NCI-H2227 (cell line): ENCODE data around the gene MRPS27.
"Not testable (repeated sequence)": the region's sequence is repeated elsewhere in the genome, so short reads cannot be mapped to it uniquely, and the experiment has no call there.

ENCODE experiments used
- DNase-seq: peaks from one replicate; lab custom pipeline; 2025; ENCODE audit not compliant: unreplicated experiment; lab: John Stamatoyannopoulos, UW

Gene MRPS27

DNA sequence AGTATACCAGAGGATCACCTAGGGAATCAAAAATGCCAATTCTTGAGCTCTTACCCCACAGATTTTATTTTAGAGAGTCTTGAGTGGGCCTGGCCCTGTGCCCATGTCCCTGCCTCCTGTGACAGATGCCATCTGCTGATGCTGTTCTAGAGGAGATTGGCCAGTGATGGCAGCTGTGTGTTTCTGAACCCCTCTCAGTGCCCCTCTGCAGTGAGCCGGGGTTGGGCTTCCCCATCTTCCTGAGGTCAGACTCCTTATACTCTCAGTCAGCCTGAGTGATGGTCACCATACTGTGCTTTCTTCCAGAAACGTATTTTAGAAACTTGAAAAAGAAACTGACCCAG is 6.2 kb upstream of the MRPS27 start:
- no peak for DNase-seq

DNA sequence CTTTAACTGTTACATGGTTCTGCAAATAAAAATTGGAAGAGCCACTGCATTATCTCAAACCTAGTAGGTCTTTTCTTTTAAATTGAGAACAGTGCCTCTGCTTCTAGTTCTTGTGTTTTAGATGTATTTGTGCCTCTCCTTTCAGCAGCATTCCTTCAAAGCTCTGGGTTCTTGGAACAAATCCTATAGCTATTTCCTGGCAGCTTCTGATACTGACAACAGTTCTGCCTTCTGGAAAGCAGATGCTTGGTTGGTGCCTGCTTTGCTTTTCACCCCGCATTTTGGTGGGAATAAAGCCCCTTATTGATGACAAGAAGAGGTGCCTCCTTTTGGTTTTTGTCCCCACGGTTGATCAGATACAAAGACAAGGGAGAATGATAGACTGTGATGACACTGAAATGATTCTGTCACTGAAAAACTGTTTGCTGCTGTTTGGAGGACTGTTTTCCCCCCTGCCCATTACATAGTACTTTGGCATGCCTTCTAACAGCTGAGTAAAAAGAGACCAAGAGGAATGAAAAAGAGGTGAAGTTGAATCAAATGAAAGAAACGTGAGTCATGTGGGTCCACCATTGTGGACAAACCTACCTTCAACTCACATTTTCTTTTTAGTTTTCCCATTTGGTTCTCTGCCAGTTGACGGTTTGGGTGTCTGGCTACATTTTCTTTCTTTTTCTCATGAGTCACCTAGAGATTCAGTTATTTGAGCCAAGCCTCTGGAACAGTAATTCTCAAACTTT is 5.7 kb upstream of the MRPS27 start:
- DNase-seq, result no peak

DNA sequence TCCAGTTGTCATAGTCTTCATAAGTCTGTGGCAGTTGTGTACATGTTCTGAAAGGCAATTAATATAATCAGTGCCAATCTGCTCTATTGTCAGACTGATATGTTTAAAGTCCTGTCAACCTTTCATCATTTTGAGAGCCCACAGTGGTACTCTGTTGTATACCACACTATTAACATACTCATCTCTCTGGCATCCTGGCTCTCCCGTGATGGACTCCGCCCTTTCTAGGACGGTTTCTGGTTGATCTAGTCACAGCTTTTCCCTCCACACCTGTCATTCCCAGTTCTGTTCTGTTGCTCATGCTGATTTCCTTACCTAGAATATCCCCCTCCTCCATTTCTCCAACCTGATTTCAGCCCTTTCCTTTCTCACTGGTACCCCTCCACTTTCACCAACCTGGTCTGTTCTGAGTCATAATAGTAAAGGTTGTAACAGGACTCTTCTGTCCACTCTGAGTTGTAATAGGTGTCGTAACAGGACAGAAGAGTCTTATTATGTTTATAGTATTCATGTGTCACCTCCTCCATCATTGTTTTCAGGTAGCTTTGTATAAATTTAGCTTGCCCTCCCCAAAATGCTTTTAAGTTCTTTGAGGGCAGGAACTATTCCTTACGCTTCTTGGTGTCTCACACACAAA is 4.3 kb upstream of the MRPS27 start:
- no peak for DNase-seq

DNA sequence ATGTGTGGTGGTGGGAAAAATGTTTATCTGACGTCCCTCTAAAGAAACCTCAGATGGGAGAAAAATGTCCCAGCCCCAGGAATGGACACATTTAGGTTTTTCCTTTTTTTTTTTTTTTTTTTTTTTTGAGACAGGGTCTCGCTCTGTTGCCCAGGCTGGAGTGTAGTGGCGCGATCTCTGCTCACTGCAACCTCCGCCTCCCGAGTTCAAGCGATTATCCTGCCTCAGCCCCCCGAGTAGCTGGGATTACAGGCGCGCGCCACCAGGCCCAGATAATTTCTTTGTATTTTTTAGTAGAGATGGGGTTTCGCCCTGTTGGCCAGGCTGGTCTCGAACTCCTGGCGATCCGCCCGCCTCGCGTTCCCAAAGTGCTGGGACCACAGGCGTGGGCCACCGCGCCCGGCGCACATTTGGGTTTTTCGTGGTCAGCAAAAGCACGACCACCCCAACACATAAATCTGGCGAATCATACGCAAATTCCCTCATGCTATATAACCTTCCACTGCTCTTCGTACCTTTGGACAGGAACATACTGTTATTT is 535 bp downstream of the MRPS27 start:
- peak; percentile 13 for DNase-seq

DNA sequence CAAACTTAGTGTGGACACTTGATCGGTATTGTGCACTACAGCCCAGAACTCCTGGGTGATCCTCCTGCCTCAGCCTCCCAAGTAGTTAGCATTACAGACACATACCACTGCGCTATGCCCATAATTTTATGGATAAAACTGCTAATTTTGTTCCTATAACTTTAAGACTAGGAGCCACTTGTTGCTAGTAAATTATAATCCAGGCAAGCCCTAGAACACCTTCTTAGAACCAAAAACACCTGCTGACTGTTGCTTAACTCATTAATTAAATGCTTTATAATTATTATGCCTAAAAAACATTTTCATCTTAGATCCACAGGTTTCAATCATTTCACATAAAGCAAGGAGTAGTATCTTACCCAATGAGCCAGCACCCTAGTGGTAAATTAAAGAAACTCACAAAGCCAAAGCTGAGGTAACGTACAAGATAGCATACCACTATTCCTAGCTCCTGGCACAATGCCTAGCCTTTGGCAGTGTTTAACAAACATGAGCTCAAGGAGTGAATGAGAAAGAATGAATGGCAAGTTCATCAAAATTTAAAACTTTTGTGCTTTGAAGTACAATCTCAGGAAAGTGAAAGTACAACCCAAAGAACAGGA is 5.4 kb downstream of the MRPS27 start:
- peak; percentile 8 for DNase-seq

DNA sequence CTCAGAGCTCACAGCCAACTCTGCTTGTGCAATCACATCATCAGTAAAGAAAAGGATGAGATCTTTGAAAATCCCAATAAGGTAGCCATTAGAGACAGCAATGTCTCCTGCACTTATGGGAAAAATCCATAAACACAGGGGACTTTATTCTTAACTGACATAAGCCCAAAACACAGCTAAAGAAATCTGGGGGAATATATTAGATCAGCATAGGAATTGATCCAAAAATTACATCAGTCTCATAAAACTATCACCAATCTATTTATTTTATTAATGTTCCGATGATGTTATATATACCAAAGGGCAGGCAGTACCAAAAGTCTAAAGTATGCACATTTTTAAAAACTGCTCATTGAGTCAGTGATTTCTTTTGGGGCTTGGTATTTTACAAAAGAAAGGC is 6.9 kb downstream of the MRPS27 start:
- no peak for DNase-seq

DNA sequence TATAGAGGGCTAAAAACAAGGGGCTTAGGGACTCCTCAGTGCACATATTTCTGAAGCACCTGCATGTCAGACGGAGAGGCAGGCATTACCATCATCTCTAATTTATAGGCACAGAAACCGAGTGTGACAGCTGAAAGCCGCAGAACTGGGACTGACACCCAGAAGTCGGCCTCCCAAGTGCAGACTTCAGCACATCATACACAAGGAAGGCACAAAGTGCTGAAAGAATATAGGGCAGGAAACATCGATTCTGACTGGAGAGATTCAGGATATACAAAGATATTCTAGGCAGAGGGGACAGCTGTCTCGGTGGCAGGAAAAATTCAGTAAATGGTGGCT is 11.2 kb downstream of the MRPS27 start:
- no peak for DNase-seq

DNA sequence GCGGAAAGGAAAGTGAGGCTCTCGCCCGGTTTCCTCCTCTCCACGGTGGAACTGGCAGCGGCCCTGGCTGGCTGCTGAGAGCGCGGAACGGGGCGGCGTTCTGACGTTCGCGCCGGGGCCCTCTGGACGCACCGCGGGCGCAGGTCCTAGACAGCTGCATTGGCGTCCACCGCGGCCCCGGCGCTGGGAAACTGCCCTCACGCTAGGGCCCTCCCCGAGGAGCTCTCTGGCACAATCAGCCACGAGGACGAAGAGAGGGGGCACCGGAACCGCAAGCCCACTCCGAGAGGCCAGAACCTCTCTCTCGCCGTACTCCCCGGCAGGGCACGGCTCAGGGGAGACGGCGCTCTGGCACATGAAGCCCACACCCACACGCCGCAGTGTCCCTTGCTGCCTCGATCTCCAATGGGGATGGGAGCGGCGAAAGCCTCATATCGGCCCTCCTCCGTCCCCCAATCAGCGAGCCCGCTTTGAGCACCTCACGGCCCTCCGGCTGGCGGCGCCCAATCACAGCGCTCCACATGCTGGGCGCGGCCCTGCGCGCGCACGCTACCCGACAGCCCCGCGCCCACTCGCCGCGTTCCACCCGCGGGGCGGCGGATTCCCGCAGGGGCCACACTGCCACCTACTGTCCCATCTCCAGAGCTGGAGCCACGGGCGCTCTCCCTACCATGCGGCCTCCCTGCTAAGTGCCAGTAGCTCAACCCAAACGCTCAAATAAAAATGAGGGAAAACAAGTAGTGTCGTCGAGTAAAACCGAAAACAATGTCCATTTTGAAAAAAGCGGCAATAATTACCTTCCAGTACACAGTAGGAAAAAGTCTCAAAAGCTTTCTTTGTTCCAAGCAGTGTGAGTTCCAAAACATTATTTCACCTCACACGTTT is 11.8 kb downstream of the MRPS27 start:
- DNase-seq, result peak; percentile 96

DNA sequence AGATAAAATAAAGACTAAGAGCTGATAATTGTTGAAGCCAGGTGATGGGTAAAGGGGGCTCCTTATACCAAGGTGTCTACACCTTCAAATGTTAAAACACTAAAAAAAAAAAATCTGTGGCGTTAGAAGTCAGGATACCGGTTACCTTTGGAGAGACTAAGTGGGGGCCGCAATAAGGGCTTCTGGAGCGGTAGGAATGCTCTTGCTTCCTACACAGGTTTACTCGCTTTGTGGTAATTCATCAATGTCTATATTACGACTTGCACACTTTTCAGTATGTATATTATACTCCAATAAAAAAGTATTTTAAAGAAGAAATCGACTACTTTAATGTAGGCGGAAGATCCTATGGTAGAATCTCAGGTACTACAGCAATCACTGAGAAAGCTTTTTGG is 12.5 kb downstream of the MRPS27 start:
- DNase-seq, result no peak

DNA sequence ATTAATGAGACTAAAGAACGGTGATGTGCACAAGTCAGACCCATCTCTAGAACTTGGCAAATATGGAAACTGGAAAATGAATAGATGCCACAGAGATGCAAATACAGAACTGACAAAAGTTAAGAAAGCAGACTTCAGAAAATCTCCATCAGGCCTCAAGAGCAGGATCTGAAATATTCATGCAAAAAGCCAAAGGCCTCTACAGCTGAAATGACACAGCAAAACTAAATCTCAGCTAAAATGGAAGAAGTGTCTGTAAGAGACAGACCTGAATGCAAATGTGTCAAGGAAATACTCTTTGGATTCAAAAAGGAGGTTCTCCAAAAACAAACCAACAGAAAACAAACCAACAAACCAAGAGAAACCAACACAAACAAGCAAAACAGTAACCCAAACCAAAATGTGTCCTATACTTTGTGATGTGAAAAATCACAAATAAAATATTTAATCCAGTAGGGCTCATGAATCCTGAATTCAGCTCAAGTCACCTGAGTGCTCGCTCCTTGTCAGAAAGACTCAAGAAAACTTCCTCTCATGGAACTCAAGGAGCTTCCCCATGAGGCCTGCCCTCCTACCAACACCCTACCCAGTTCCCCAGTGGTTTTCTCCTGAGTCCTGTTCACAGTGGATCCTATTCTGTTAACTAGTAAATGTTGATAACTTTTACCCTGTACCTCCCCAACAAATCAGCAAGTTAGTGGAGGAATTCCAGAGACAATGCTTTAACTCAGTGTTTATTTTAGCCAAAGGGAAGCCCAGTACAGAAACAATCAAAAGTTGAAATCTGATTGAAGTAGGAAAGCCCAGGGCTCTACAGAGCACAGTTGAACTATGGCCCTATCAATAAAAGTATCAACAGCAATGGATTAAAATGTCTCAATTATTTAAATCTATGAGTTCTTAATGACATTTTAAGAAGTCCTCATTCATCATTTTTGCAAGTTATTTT is 14.6 kb downstream of the MRPS27 start:
- no peak for DNase-seq

DNA sequence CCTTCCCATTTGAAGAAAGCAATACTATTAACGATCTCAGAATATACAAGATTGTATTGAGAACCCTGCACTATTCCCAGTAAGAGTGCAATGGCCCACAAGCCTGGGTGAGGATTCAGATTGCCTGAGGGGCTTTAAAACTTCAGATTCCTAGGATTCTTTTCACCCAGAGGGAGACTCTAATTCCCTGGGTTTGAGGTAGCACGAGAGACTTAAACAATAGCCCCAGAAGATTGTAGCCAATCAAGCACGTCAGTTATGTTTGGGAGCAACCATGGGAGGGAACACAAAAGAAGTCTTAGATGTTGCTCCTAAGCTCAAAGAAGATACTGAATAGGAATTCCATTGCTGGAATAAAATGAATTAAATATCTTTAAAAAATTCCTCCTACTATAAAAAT is 17.9 kb downstream of the MRPS27 start:
- no peak for DNase-seq

DNA sequence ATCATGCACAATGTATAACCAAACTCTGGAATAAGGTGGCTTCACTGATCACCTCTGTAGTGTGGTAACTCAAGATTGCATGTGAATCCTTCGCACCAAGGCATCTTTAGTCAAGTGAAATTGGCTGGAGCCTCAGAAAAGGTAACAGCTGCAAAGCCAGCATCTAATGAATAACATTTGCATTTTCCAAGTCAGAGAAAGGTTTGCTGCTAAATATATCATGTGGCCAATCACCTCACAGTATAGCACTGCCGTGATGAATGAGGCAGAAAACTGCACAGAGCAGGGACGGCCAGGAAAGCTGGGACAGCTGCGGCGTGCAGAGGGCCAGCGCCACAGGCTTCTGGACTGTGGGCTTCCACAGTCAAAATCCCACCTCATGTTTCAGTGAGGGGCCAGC is 18.5 kb downstream of the MRPS27 start:
- no peak for DNase-seq

DNA sequence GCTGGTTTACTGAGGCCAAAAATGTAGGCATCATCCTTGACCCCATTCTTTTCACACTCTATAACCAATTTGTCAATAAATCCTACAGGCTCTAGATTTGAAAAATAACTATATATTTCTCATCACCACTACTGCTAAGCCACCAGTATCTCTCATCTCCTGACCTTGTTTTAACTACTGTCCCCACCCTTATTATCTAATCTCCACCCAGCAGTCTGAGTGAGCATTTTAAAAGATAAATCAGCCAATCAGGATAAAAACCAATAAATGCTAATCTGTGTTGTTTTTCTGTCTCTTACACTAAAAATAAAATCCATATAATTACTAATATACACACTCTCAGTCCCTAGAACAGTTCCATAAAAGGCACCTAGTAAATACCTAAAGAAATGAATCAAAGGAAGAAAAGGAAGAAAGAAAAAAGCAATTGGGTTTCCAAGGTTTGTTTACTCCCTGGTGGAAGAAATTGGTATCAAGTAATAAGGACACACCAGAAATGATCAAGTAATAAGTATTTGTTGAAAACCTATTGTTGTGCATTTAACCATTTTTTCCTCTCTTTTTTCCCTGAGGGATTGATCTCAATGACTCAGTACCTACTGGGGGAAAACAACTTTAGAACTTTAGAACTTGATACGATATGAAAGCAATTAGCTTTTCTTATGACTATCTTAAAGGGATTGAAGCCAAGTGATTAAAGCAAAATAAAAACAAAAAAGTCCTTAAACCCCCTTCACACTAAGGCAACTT is 19.3 kb downstream of the MRPS27 start:
- no peak for DNase-seq

DNA sequence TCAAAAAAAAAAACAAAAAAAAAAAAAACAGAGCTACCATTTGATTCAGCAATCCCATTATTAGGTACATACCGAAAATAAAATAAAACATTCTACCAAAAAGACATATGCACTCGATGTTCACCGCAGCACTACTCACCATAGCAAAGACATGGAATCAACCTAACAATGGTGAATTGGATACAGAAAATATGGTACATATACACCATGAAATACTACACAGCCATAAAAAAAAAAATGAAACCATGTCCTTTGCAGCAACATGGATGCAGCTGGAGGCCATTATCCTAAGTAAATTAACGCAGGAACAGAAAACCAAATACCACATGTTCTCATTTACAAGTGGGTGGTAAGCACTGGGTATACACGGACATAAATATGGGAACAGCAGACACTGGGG is 21.3 kb downstream of the MRPS27 start:
- no peak for DNase-seq

DNA sequence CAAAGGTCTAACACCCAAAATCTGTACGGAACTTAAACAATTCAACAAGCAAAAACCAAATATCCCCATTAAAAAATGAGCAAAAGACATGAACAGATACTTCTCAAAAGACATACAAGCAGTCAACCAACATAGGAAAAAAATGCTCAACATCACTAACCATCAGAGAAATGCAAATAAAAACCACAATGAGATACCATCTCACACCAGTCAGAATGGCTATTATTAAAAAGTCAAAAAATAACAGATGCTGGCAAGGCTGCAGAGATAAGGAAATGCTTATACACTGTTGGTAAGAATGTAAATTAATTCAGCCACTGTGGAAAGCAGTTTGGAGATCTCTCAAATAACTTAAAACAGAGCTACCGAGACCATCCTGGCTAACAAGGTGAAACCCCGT is 21.9 kb downstream of the MRPS27 start:
- not testable (repeated sequence) for DNase-seq

DNA sequence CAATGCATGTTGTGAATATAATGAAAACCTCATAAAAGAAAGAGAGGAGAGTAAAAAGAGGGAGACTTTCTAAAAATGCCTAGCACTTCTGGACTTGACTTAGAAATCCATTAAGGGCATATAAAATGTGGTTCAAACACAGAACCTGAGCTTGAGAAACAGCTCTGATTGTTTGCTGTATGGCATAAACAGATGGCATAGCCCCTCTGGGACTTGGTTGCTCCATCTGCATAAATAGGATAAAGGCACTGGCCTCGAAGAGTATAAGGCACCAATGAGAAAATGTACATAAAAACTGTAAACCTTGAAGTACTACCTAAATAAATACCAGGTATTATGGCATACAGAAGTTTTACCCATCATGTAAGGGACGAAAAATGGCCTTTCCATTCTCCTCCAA is 23.8 kb downstream of the MRPS27 start:
- DNase-seq, result no peak

DNA sequence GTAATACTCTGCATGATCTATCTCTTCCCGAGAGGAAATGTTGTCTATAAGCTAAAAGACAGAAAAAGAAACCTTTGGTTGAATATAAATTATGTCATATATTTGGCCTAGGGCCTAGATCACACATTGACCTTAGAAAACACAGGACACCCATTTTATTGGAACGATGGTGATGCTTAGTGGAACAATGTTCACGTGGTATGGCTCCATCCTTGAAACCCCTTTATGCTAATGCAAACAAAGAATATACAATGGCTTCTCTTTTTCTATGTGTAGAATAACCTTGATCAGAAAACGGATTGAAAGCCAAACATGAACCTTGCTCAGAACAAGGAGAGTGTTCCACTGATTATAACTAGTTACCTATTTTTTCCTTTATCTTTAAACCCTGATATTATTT is 24.5 kb downstream of the MRPS27 start:
- DNase-seq, result no peak

DNA sequence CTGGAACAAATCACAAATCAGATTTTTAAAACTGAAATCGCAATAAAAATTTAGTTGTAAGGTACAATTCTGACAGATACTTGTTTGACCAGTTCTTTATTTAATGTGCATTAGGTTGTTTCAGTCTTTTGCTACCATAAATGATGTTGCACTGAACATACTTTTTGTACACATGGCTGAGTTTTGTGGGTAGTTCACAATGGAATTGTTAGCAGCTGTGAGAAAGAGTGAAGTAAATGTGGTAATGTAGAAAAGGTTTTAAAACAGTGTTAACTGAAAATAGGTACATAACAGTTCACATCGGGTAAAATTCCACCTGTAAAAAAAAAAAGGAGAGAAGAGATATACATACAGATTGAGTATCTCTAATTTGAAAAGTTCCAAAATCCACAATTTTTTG is 25.6 kb downstream of the MRPS27 start:
- DNase-seq, result no peak

DNA sequence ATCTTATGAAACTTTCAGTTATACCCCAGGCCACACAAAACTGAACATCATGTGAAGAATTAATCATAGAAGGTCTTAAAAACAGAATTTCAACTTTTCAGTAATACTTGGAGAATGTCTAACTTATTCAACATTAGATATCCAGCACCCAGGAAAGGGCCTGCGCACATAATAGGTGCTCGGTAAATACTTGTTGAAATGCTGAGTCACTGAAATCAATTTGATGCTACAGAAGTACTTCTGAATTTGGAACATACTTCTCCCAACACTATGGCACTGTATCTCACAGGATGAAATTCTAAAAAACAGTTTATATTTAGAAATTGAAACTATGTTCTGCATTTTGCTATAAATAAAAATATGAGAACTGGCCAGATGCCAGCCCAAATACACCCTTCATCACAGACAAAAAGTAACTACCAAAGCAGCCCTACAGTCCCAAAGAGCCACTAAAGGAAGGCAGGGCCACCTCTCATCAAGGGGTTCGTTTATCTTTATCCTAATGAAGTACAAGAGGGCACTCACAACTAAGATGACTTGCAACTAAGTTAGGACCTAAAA is 26.5 kb downstream of the MRPS27 start:
- DNase-seq, result no peak
